K562 (cell line): ENCODE results near the gene B3GALT4. TPM values are rescaled to one million over a fixed set of nuclear protein-coding genes. Genes with fewer than 3 reads are reported as not detected.

Experiments
- CGGBP1 ChIP-seq: fragments of 250-450 bp; sonication (Bioruptor Pico); IDR thresholded peaks from 2 replicates; pipeline ENCODE4 v1.9.0; 2021; ENCODE audit warnings: mild to moderate bottlenecking
- HBP1 ChIP-seq: fragments of 450-650 bp; formaldehyde crosslinking; IDR thresholded peaks from 2 replicates; pipeline ENCODE4 v1.4.0; 2022; ENCODE audit warnings: missing genetic modification characterization
- SMARCA5 ChIP-seq: fragments of 450-650 bp; IDR thresholded peaks from 2 replicates; pipeline ENCODE4 v1.6.1; 2016
- SMARCB1 ChIP-seq: IDR thresholded peaks from 2 replicates; pipeline ENCODE4 v1.6.1; 2011; ENCODE audit warnings: improper control_type of control experiment, low read depth; ENCODE audit not compliant: insufficient read length
- SREBF1 ChIP-seq: fragments of 150-350 bp; IDR thresholded peaks from 2 replicates; pipeline ENCODE4 v1.6.1; 2014; ENCODE audit warnings: antibody characterized with exemption, low read depth, low read length, borderline replicate concordance
- SRSF9 ChIP-seq: fragments of 200-400 bp; formaldehyde crosslinking; IDR thresholded peaks from 2 replicates; pipeline ENCODE4 v1.6.1; 2017; ENCODE audit warnings: low read depth, low read length, borderline replicate concordance
- TGIF2 ChIP-seq: sonication (generic); formaldehyde crosslinking; IDR thresholded peaks from 2 replicates; pipeline ENCODE4 v1.8.1; 2022; ENCODE audit warnings: mild to moderate bottlenecking, missing genetic modification reagents, moderate library complexity
- USF2 ChIP-seq: sonication (generic); formaldehyde crosslinking; IDR thresholded peaks from 2 replicates; pipeline ENCODE4 v1.5.0; 2020; ENCODE audit warnings: missing genetic modification reagents
- ZBTB17 ChIP-seq: fragments of 450-650 bp; formaldehyde crosslinking; IDR thresholded peaks from 2 replicates; pipeline ENCODE4 v1.4.0; 2020; ENCODE audit warnings: mild to moderate bottlenecking
- ZBTB40 ChIP-seq, 2 experiments: fragments of 450-650 bp in 1 of 2; sonication (generic) in 1 of 2; formaldehyde crosslinking in 1 of 2; IDR thresholded peaks; 2 replicates each; pipeline versions ENCODE4 v1.7.1 to v1.9.0; 2016 to 2022; ENCODE audit warnings: inconsistent platforms in 1 of 2, mild to moderate bottlenecking in 1 of 2, missing genetic modification reagents in 1 of 2
- ZBTB9 ChIP-seq: fragments of 450-650 bp; formaldehyde crosslinking; IDR thresholded peaks from 2 replicates; pipeline ENCODE4 v1.4.0; 2020; ENCODE audit warnings: mild to moderate bottlenecking, moderate library complexity
- ZNF253 ChIP-seq: fragments of 250-450 bp; sonication (Bioruptor Pico); conservative IDR thresholded peaks from 2 replicates; pipeline ENCODE4 v1.6.1; 2021; ENCODE audit warnings: mild to moderate bottlenecking
- ZNF785 ChIP-seq: fragments of 250-450 bp; sonication (Bioruptor Pico); IDR thresholded peaks from 2 replicates; pipeline ENCODE4 v1.4.0; 2020; ENCODE audit warnings: mild to moderate bottlenecking
- polyA plus RNA-seq, 8 experiments: library from polyadenylated mRNA; depleted of rRNA in 4 of 8; stranded (reverse) in 5 of 8; unstranded in 3 of 8; fragments of >200 nt; fragmentation: Nextera tagmentation in 2 of 8; fragmentation: Illumina TruSeq in 1 of 8; extraction: Ambion mirVana in 2 of 8; extraction: Trizol in 1 of 8; gene quantifications; 2 replicates each; pipeline versions ENCODE4 v1.2.1 to v1.2.3, GENCODE V29; 2011 to 2014; ENCODE audit warnings: inconsistent platforms in 1 of 8, missing spikeins in 1 of 8
- total RNA-seq, 7 experiments: library from RNA; depleted of rRNA in 6 of 7; stranded (reverse); fragments of >200 nt in 6 of 7; fragmentation: Illumina TruSeq in 2 of 7; extraction: Trizol in 2 of 7; gene quantifications; 2 replicates each; pipeline versions ENCODE4 v1.2.1 to v1.2.3, GENCODE V29; 2011 to 2021; ENCODE audit warnings: low replicate concordance in 1 of 7

The B3GALT4 gene
- total and polyA plus RNA-seq, 9 of the 15 experiments (the other 6 are each of a cell fraction or from before 2014, with no cell fraction given) = 0.11 to 1.3 (median 0.53) TPM; not detected in 1

GRCh38 chr6:33276864-33277662 lies at the start of gene B3GALT4 (continued):
- TF ChIP-seq SMARCB1 (no peak), SMARCA5 (0 out of 2 replicates have a peak, but pooled peaks have one; percentile 2), ZNF785 (no peak), ZBTB40 (IDR thresholded peaks at IDR 0.05) (peak; percentile 87), ZBTB40 (CRISPR knock-in tag; IDR thresholded peaks at IDR 0.05) (no peak), TGIF2 (peak; percentile 72; the same call in 1 of the 2 replicates), SREBF1 (0 out of 2 replicates have a peak, but pooled peaks have one; percentile 36), SRSF9 (no peak), USF2 (no peak), ZBTB9 (CRISPR knock-in tag) (peak; percentile 85; the same call in 1 of the 2 replicates), CGGBP1 (no peak), HBP1 (peak; percentile 95), ZBTB17 (CRISPR knock-in tag) (peak; percentile 88), ZNF253 (CRISPR knock-in tag) (peak; percentile 79)
